H9 (cell line): Measurements from ENCODE around the gene ERICH2. TPM values are rescaled to one million over a fixed set of nuclear protein-coding genes. Genes with fewer than 3 reads are reported as not detected.

Source experiments
- DNase-seq: peaks from one replicate; pipeline ENCODE4 v3.0.0-alpha.2; 2017
- H2AFZ ChIP-seq: one replicate; pipeline ENCODE4 v1.6.1; 2013; ENCODE audit warnings: mild to moderate bottlenecking, low read length, control low read depth, moderate library complexity
- H2AK5ac ChIP-seq: 2 replicates; pipeline ENCODE4 v1.6.1; 2013; ENCODE audit warnings: low read length, control low read depth, mixed read lengths; ENCODE audit not compliant: insufficient read length
- H2BK120ac ChIP-seq: one replicate; pipeline ENCODE4 v1.6.1; 2013; ENCODE audit warnings: low read depth, mild to moderate bottlenecking, low read length, control low read depth, inconsistent platforms; ENCODE audit not compliant: poor library complexity, severe bottlenecking
- H2BK12ac ChIP-seq: 2 replicates; pipeline ENCODE4 v1.6.1; 2013; ENCODE audit warnings: low read length, control low read depth, mixed read lengths, low read depth; ENCODE audit not compliant: insufficient read length
- H2BK15ac ChIP-seq: 2 replicates; pipeline ENCODE4 v1.6.1; 2013; ENCODE audit warnings: low read depth, low read length, control low read depth
- H2BK20ac ChIP-seq: one replicate; pipeline ENCODE4 v1.6.1; 2013; ENCODE audit warnings: low read depth, mild to moderate bottlenecking, low read length, control low read depth, inconsistent platforms; ENCODE audit not compliant: poor library complexity, severe bottlenecking
- H2BK5ac ChIP-seq: 2 replicates; pipeline ENCODE4 v1.6.1; 2013; ENCODE audit warnings: low read length, control low read depth, mixed read lengths; ENCODE audit not compliant: insufficient read length
- H3K14ac ChIP-seq: 2 replicates; pipeline ENCODE4 v1.6.1; 2013; ENCODE audit warnings: low read length, control low read depth; ENCODE audit not compliant: insufficient read depth
- H3K18ac ChIP-seq: 2 replicates; pipeline ENCODE4 v1.6.1; 2013; ENCODE audit warnings: low read depth, mild to moderate bottlenecking, mixed read lengths, low read length, control low read depth; ENCODE audit not compliant: insufficient read length
- H3K23ac ChIP-seq: 2 replicates; pipeline ENCODE4 v1.6.1; 2013; ENCODE audit warnings: low read length, control low read depth, mixed read lengths, low read depth; ENCODE audit not compliant: insufficient read length
- H3K23me2 ChIP-seq: 2 replicates; pipeline ENCODE4 v1.6.1; 2013; ENCODE audit warnings: low read depth, mild to moderate bottlenecking, mixed read lengths, low read length, control low read depth; ENCODE audit not compliant: insufficient read length, poor library complexity, severe bottlenecking
- H3K27ac ChIP-seq: 2 replicates; pipeline ENCODE4 v1.5.1; 2013; ENCODE audit warnings: low read length, control low read depth, mixed read lengths, low read depth; ENCODE audit not compliant: insufficient read length
- H3K27me3 ChIP-seq: 2 replicates; pipeline ENCODE4 v1.6.1; 2013; ENCODE audit warnings: low read length, control low read depth, inconsistent platforms; ENCODE audit not compliant: insufficient read depth
- H3K4ac ChIP-seq: 2 replicates; pipeline ENCODE4 v1.6.1; 2013; ENCODE audit warnings: low read depth, mild to moderate bottlenecking, control low read depth, inconsistent platforms, low read length, moderate library complexity
- H3K4me1 ChIP-seq: 2 replicates; pipeline ENCODE4 v1.6.1; 2013; ENCODE audit warnings: low read length, control low read depth, inconsistent platforms; ENCODE audit not compliant: insufficient read depth
- H3K4me2 ChIP-seq: 2 replicates; pipeline ENCODE4 v1.6.1; 2013; ENCODE audit warnings: low read length, control low read depth, mixed read lengths; ENCODE audit not compliant: insufficient read length, insufficient read depth
- H3K56ac ChIP-seq: 2 replicates; pipeline ENCODE4 v1.6.1; 2013; ENCODE audit warnings: low read depth, mild to moderate bottlenecking, mixed read lengths, low read length, control low read depth; ENCODE audit not compliant: insufficient read length
- H3K79me1 ChIP-seq: 2 replicates; pipeline ENCODE4 v1.6.1; 2013; ENCODE audit warnings: low read depth, mild to moderate bottlenecking, moderate library complexity, low read length, control low read depth, inconsistent platforms; ENCODE audit not compliant: insufficient read depth, poor library complexity, severe bottlenecking
- H3K79me2 ChIP-seq: 2 replicates; pipeline ENCODE4 v1.6.1; 2013; ENCODE audit warnings: low read length, control low read depth, inconsistent platforms; ENCODE audit not compliant: insufficient read depth
- H3K9ac ChIP-seq: 2 replicates; pipeline ENCODE4 v1.6.1; 2013; ENCODE audit warnings: low read length, control low read depth, mixed read lengths; ENCODE audit not compliant: insufficient read length; ENCODE audit errors: extremely low read depth
- H3K9me3 ChIP-seq: one replicate; pipeline ENCODE4 v1.6.1; 2013; ENCODE audit warnings: low read depth, low read length, inconsistent platforms; ENCODE audit not compliant: control insufficient read depth
- H3T11ph ChIP-seq: one replicate; pipeline ENCODE4 v1.6.1; 2013; ENCODE audit warnings: mild to moderate bottlenecking, low read length, control low read depth, inconsistent platforms
- H4K20me1 ChIP-seq: one replicate; pipeline ENCODE4 v1.6.1; 2013; ENCODE audit not compliant: control insufficient read depth, insufficient read length, insufficient read depth
- H4K5ac ChIP-seq: 2 replicates; pipeline ENCODE4 v1.6.1; 2013; ENCODE audit warnings: low read depth, mild to moderate bottlenecking, mixed read lengths, low read length, control low read depth; ENCODE audit not compliant: insufficient read length
- H4K8ac ChIP-seq: replicated peaks from 2 replicates; pipeline ENCODE4 v1.6.1; 2013; ENCODE audit warnings: low read length, control low read depth, mixed read lengths, low read depth; ENCODE audit not compliant: insufficient read length
- H4K91ac ChIP-seq: 2 replicates; pipeline ENCODE4 v1.6.1; 2013; ENCODE audit warnings: low read depth, mild to moderate bottlenecking, moderate library complexity, mixed read lengths, low read length, control low read depth; ENCODE audit not compliant: insufficient read length
- H3K27ac Mint-ChIP-seq, 3 experiments: 2 replicates in 2 of 3; 3 replicates in 1 of 3; pipeline ENCODE4 v1.8.0; 2020 to 2021; ENCODE audit warnings: mixed read lengths in 3 of 3, mild to moderate bottlenecking in 1 of 3, moderate library complexity in 1 of 3
- H3K27me3 Mint-ChIP-seq: 2 replicates; pipeline ENCODE4 v1.8.0; 2021; ENCODE audit warnings: low read depth, mild to moderate bottlenecking, moderate library complexity, mixed read lengths
- H3K36me3 Mint-ChIP-seq, 3 experiments: 2 replicates in 2 of 3; 3 replicates in 1 of 3; pipeline ENCODE4 v1.8.0; 2020 to 2021; ENCODE audit warnings: low read depth in 3 of 3, mixed read lengths in 3 of 3; ENCODE audit not compliant: insufficient read depth in 1 of 3
- H3K4me1 Mint-ChIP-seq, 2 experiments: 2 replicates each; pipeline ENCODE4 v1.8.0; 2020; ENCODE audit warnings: mixed read lengths in 2 of 2
- H3K4me3 Mint-ChIP-seq, 2 experiments: 2 replicates in 1 of 2; 3 replicates in 1 of 2; pipeline ENCODE4 v1.8.0; 2020 to 2021; ENCODE audit warnings: mild to moderate bottlenecking in 2 of 2, mixed read lengths in 2 of 2, moderate library complexity in 1 of 2
- H3K9me3 Mint-ChIP-seq, 2 experiments: 2 replicates in 1 of 2; 3 replicates in 1 of 2; pipeline ENCODE4 v1.8.0; 2020; ENCODE audit warnings: mild to moderate bottlenecking in 2 of 2, mixed read lengths in 2 of 2, moderate library complexity in 1 of 2
- CTCF ChIP-seq: fragments of 200-600 bp; sonication (generic); conservative IDR thresholded peaks from 3 replicates; pipeline ENCODE4 v1.8.0; 2021; ENCODE audit warnings: antibody characterized with exemption, mild to moderate bottlenecking
- WGBS: extraction: QIAGEN DNeasy Blood & Tissue Kit; methylation state at CpG from one replicate; pipeline ENCODE4 v1.1.7; 2013; ENCODE audit warnings: missing lambda C conversion rate, low lambda C conversion rate, mixed read lengths; ENCODE audit not compliant: insufficient read length; ENCODE audit errors: extremely low coverage; 5-methylcytosine and 5-hydroxymethylcytosine counted together
- total RNA-seq: library from RNA; stranded (reverse); gene quantifications from 2 replicates; pipeline ENCODE4 v1.2.1, GENCODE V29; 2021

The ERICH2 gene
- total RNA-seq, 1 experiment from 2014 or later = 1.2 TPM

GRCh38 chr2:170831115-170831514 is 60.9 kb downstream of the ERICH2 start:
- no peak overlapping the region for H2BK12ac ChIP-seq
- H2BK120ac ChIP-seq = no peak overlapping the region
- H3K4me2 ChIP-seq = no peak overlapping the region
- Mint-ChIP-seq H3K27ac (no peak overlapping the region), H3K27me3 (peaks cover 53% of the 10 kb centered on the region), H3K4me3 (no peak overlapping the region), H3K4me1 (peaks cover 0 to 4% of the 10 kb centered on the region in 2 experiments; a peak in 2 of 4 replicates), H3K36me3 (no peaks in the 10 kb centered on the region), H3K9me3 (no peaks in the 10 kb centered on the region; a peak in 1 of 5 replicates)
- H3K79me1 ChIP-seq = no peaks in the 10 kb centered on the region
- DNase-seq = no peak
- no peak overlapping the region for H3K4ac ChIP-seq
- no peaks in the 10 kb centered on the region for H3K23me2 ChIP-seq
- no CpG with 5 or more reads among the region's 4 CpGs for WGBS
- no peak overlapping the region for H3T11ph ChIP-seq
- no peak overlapping the region for H3K9ac ChIP-seq
- H3K23ac ChIP-seq = no peak overlapping the region
- no peak overlapping the region for H3K18ac ChIP-seq
- H3K4me1 ChIP-seq = no peaks in the 10 kb centered on the region
- no peak overlapping the region for H3K14ac ChIP-seq
- H2BK15ac ChIP-seq = no peak overlapping the region
- no peaks in the 10 kb centered on the region for H3K9me3 ChIP-seq
- H2AK5ac ChIP-seq = no peak overlapping the region
- H3K56ac ChIP-seq = no peak overlapping the region
- no peaks in the 10 kb centered on the region; the same call in 1 of the 2 replicates for H3K27me3 ChIP-seq
- no peaks in the 10 kb centered on the region for H3K79me2 ChIP-seq
- no peak overlapping the region for H4K91ac ChIP-seq
- H2BK5ac ChIP-seq = no peak overlapping the region
- no peak overlapping the region for H2AFZ ChIP-seq
- no peak for TF ChIP-seq CTCF
- H4K5ac ChIP-seq = no peak overlapping the region
- H2BK20ac ChIP-seq = no peak overlapping the region
- H4K20me1 ChIP-seq = no peaks in the 10 kb centered on the region
- no peak overlapping the region for H3K27ac ChIP-seq
- no peak overlapping the region for H4K8ac ChIP-seq
